ENCODE results near the gene RNASEH1.
A peak's percentile ranks its signal among the peaks of the same experiment; 100 is the strongest.

GRCh38 chr2:3604991-3605961 lies 47.1 kb upstream of the RNASEH1 start:
- TF ChIP-seq FOS (IDR thresholded peaks at IDR 0.05; ENCODE audit: low read depth, low read length) (no peak), CTCF (conservative IDR thresholded peaks at IDR 0.05; ENCODE audit: low read depth, low read length) (no peak), SMC3 (IDR thresholded peaks at IDR 0.05; ENCODE audit: low read depth, low read length) (no peak), USF2 (IDR thresholded peaks at IDR 0.05; ENCODE audit: low read depth, low read length) (peak; percentile 86), RCOR1 (IDR thresholded peaks at IDR 0.05; ENCODE audit: insufficient replicate concordance, low read length) (no peak), RAD21 (IDR thresholded peaks at IDR 0.05; ENCODE audit: low read length) (no peak), POLR2A (IDR thresholded peaks at IDR 0.05; ENCODE audit: low read depth, low read length) (no peak)
